Measurements from ENCODE around the gene NHEJ1.

The NHEJ1 gene

GRCh38 chr2:219087848-219088247, 72.8 kb downstream of the NHEJ1 start:
- no peak for DNase-seq (ENCODE audit: low read depth in 2 of 2)

- no peak for DNase-seq (ENCODE audit: low read depth in 2 of 2)
Observed at GRCh38 chr2:219087361-219087760, 73.3 kb downstream of the NHEJ1 start.

- no peak for DNase-seq (ENCODE audit: low read depth in 2 of 2)
Observed at GRCh38 chr2:219086196-219086595, 74.4 kb downstream of the NHEJ1 start.

DNA sequence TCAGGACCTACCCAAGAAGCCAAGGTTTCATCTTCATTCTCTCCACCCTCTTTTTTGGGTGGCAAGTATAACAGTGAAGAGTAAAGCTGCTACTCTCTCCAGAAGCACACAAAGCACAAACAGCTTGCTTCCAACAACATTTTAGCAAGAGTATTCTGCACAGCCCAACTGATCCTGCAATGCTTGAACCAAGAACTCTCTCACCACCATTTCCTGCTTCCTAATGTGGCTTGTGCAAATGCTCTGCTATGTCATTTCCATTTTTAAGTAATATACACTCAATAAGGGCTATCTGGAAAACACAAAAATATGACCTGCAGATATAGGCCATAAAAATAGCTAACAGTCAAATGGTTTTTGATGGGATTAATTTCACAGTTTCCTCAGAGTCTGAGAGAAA, 75.8 kb downstream of the NHEJ1 start:
- no peak for DNase-seq (ENCODE audit: low read depth in 2 of 2)

GRCh38 chr2:219082332-219082958, 78.2 kb downstream of the NHEJ1 start:
- DNase-seq (ENCODE audit: low read depth in 2 of 2): no peak

GRCh38 chr2:219081701-219082331, 78.8 kb downstream of the NHEJ1 start:
- DNase-seq (ENCODE audit: low read depth in 2 of 2): no peak

DNA sequence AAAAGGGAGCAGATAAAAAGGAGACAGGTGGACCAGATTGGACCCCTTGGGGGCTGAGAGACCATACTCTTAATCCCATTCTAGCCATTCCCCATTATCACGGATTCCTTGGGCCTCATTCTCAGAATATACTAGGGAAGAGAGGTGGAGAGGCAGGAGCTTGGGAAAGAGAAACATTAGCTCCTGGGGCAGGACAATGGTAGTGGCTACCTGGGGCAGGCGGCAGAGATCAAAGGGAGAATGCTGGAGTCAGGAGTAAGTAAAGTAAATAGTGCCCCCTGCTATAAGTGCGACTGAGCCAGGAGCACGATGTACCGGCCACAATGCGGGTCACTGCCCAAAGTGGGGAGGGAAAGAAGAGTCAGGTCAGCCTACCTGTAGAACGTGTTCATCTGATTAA, 79.5 kb downstream of the NHEJ1 start:
- DNase-seq (ENCODE audit: low read depth in 2 of 2): no peak

DNA sequence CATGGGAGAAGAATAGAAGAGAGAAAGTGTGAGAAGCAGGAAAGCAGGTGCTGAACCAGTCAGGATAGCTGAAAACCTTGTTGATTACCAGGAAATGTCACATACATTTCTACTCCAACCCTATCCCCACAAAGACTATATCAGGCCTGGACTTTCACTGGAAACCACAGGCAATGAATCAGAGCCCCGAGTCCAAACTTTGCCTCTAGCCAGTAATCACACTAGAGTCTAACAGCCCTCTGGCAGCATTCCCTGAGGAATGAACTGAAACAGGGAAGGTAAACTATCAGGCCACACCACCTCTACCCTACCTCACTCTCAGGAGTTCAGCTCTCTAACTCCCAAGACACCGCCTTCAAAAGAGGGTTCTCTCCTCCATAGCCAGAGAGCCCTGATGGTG, 81.2 kb downstream of the NHEJ1 start:
- DNase-seq (ENCODE audit: low read depth in 2 of 2): no peak

GRCh38 chr2:219078951-219079350, 81.7 kb downstream of the NHEJ1 start:
- no peak for DNase-seq (ENCODE audit: low read depth in 2 of 2)

DNA sequence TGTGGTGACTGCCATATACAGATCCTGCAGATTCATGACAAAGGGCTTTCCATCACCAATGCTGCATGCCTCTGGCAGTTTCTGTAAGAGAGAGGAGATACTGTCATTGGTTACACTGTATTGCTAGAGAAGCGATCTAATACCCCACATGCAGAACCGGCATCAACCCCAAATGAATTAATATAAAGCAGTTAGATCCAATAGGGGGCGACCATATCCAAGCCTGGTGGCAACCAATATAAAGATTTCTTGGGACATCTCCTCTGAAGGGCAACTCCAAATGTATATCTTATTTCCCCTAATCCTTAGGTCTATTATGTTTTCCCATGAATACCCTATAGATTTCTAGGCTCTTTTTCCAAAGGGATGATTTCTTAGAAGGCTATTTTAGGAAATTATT, 82.5 kb downstream of the NHEJ1 start:
- no peak for DNase-seq (ENCODE audit: low read depth in 2 of 2)

DNA sequence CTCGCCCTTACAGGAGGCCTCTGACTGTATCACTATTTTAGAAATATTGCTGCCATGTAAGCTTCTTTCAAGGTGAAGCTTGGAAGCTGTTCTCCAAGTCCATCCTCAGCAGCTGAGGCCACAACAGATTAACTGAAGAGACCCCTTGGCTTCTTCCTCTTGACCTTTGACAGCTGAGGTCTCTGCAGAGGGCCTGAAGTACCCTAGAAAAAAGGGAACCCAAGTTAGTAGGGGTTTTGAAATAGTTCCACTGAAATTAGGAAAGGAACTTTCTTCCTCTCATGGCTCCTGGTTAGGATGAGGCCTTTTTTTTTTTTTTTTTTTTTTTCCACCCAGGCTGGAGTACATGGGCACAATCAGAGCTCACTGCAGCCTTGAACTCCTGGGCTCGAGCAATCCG, 84.4 kb downstream of the NHEJ1 start:
- DNase-seq (ENCODE audit: low read depth in 2 of 2): no peak

- no peak for DNase-seq (ENCODE audit: low read depth in 2 of 2)
Observed at GRCh38 chr2:219073413-219074129, 87.0 kb downstream of the NHEJ1 start.

DNA sequence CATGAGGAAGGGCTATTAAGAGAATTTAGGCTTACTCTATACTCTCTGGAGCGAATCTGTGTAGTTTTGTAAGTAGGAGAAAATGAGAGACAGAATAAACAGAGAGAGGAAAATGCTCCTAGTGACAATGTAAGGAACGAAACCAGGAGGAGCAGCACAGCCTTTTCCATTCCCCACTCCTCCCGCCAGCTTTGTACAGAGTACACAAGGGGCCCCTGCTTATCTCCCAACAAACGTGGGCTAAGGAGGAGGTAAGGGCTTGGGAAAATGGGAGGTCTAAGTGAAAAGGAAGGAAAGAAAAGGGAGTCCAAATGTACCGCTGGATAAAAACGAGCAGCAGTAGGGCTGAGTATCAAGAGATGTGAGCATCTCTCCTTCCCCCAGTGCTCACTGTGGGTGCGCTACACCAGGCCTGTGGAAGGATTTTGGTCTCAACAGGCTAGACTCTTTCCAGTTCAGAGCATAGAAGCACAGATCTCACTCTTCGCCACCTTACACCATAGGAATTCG, 87.8 kb downstream of the NHEJ1 start:
- no peak for DNase-seq (ENCODE audit: low read depth in 2 of 2)

DNA sequence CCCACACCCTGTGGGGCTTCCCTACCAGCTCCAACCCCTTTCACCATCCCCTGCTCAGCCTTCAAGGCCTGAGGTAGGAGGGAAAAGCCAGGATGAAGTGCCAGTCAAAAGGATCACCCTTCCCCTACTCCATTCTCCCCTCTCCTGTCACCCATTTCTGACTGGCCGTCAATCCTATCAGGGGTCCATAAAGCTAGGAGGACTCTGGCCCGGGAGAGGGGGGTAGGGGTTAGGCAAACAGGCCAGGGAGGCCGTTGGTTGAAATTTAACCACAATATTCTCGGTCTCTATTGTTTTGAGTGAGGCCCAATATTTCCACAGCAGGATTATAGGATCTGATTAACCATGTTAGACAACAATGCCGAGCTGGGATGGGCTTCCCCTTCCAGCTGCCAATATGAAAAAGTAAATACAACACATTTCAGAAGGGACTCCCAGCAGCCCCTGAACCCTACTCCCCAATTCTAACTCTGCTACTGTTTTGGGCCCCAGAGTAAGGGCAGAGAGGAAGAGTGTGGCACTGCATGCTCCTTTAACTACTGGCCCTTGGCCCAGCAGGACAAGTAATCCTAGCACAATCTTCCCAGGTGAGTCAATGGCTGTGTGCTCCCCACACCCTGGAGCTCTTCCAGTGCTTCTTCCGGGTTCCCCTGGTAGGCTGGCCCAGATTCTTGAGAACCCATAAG, 89.3 kb downstream of the NHEJ1 start:
- no peak for DNase-seq (ENCODE audit: low read depth in 2 of 2)

- no peak for DNase-seq (ENCODE audit: low read depth in 2 of 2)
Observed at GRCh38 chr2:219065484-219065883, 95.1 kb downstream of the NHEJ1 start.

DNA sequence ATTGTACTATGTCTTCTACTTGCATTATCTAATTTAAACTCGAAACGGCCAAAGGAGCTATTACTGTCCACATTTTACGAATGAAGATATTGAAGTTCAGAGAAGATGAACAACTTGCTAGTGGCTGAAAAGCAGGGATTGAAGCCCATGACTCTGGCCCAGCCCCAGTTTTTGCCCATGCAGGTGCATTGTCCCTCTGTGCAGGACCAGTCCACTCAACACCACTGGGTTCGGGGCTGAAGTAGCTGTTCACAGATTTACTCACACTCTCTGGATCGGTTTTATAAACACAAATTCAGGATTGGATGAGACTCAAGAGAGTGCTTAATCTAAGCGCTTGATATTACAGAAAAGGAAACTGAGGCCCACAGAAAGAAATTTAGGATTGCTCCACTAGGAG, 98.5 kb downstream of the NHEJ1 start:
- no peak for DNase-seq (ENCODE audit: low read depth in 2 of 2)

- DNase-seq (ENCODE audit: low read depth in 2 of 2): no peak
Observed at GRCh38 chr2:219060821-219061791, 99.5 kb downstream of the NHEJ1 start, which contains the start of gene IHH. Gene IHH (minus strand): TSS chr2:219060921. CDS start chr2:219060467, 454 bp downstream.

DNA sequence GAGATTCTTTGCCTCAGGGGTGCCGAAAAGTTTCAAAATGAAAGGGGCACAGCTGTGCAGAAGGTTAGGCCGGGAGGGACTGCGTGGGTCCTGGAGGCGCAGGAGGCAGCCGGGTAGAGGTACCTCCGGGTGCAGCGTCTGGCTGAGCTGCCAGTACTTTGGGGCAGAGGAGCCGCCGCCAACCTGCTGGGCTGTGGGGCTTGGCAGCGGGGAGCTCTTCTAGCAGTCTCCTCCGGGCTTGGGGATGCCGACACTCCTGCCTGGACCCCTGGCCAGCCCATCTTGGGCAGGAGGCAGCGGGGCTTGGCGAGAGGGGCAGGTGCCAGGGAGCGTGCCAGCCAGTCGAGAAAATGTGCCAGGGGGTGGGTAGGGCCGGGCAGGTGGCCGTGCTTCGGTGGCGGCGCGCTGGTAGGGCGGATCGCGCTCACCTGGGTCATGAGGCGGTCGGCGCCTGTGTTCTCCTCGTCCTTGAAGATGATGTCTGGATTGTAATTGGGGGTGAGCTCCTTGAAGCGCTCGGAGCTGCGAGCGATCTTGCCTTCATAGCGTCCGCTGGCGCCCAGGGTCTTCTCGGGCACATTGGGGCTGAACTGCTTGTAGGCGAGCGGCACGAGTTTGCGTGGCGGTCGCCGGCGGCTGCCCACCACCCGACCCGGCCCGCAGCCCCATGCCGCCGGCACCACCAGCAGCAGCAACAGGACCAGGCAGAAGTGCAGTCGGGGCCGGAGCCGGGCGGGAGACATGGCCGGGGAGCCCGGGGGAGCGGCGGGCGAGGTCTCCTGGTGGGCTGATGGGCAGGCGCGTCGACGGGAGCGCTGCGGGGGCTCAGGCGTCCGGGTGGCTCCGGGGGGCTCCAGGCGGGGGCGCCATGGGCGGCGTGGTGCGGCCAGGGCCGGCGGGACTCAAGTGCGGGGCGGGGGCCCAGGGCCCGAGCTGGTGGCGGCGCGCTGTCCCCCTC, 100.6 kb downstream of the NHEJ1 start:
- no peak for DNase-seq (ENCODE audit: low read depth in 2 of 2)

DNA sequence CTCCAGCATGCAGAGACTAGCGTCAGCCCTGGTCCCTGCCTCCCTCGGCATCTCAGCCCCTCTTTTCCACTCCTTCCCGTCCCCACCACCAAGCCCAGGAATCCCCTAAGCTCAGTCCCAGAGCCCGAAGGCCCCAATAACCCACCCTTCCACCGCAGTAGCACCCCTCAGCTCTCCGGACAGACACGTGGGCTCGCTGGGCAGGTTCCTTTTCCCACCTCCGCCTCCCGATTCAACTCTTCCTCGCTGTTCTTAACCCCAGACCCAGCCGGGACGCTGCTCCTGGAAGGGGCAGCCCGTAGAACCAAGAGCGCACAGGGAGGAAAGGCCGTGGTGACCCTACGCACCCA, 101.3 kb downstream of the NHEJ1 start:
- no peak for DNase-seq (ENCODE audit: low read depth in 2 of 2)

Measured in activated CD8-positive, alpha-beta memory T cell treated with anti-CD3 and anti-CD28 coated beads for 4 hours (primary cell).